Keratinocyte (primary cell): ENCODE data around the gene NCS1.

Experiments
- CTCF ChIP-seq, 3 experiments: IDR thresholded peaks in 1 of 3; conservative IDR thresholded peaks in 1 of 3; optimal IDR thresholded peaks in 1 of 3; 2 replicates in 2 of 3; 3 replicates in 1 of 3; pipeline versions ENCODE3 to v1.5.1; 2011; ENCODE audit warnings: low read length in 3 of 3, mild to moderate bottlenecking in 3 of 3, moderate library complexity in 2 of 3, control low read depth in 1 of 3, inconsistent platforms in 1 of 3; ENCODE audit not compliant: insufficient read depth in 2 of 3; ENCODE audit errors: extremely low read depth in 1 of 3
- EZH2 ChIP-seq: IDR thresholded peaks from one replicate; pipeline ENCODE4 v1.6.1; 2012; ENCODE audit warnings: inconsistent platforms, mild to moderate bottlenecking, low read length, moderate library complexity

- TF ChIP-seq CTCF (optimal IDR thresholded peaks at IDR 0.05 in 1 of 3, IDR thresholded peaks at IDR 0.05 in 1 of 3, conservative IDR thresholded peaks at IDR 0.05 in 1 of 3; ENCODE audit: extremely low read depth in 1 of 3, insufficient read depth in 2 of 3, low read length in 3 of 3) (no peak), EZH2 (no peak)
These were observed 31.5 kb upstream of the NCS1 start for GRCh38 chr9:130140706-130141105.
